Neutrophil (primary cell): ENCODE measurements around the gene MAP3K13.

Experiments
- H3K27ac ChIP-seq: fragments of 200-600 bp; sonication (generic); 2 replicates; pipeline ENCODE4 v1.5.1; 2016; ENCODE audit warnings: mild to moderate bottlenecking, moderate library complexity
- H3K27me3 ChIP-seq: fragments of 200-600 bp; sonication (generic); 2 replicates; pipeline ENCODE4 v1.6.0; 2016; ENCODE audit warnings: mild to moderate bottlenecking
- H3K36me3 ChIP-seq: fragments of 200-600 bp; sonication (generic); 2 replicates; pipeline ENCODE4 v1.5.1; 2017
- H3K4me1 ChIP-seq, 2 experiments: fragments of 200-600 bp in 1 of 2; sonication (generic) in 1 of 2; 1 replicate in 1 of 2; 2 replicates in 1 of 2; pipeline versions ENCODE4 v1.5.1 to v1.6.1; 2013 to 2016; ENCODE audit warnings: low read depth in 1 of 2, low read length in 1 of 2, mild to moderate bottlenecking in 1 of 2, moderate library complexity in 1 of 2; ENCODE audit not compliant: control insufficient read depth in 1 of 2, insufficient read depth in 1 of 2
- H3K4me3 ChIP-seq, 2 experiments: fragments of 200-600 bp in 1 of 2; sonication (generic) in 1 of 2; 1 replicate in 1 of 2; 2 replicates in 1 of 2; pipeline ENCODE4 v1.5.1; 2013 to 2016; ENCODE audit warnings: low read depth in 1 of 2, low read length in 1 of 2, mild to moderate bottlenecking in 1 of 2, moderate library complexity in 1 of 2
- H3K9me3 ChIP-seq: fragments of 200-600 bp; sonication (generic); 2 replicates; pipeline ENCODE4 v1.5.1; 2016
- TF ChIP-seq, protein P1 (sequence below): fragments of 200-600 bp; sonication (generic); IDR thresholded peaks from 2 replicates; pipeline ENCODE4 v1.5.1; 2016; ENCODE audit warnings: antibody characterized with exemption

The MAP3K13 gene

GRCh38 chr3:185517387-185518130, 154.6 kb downstream of the MAP3K13 start:
- peaks cover 28% of the 10 kb centered on the region for H3K27me3 ChIP-seq

DNA sequence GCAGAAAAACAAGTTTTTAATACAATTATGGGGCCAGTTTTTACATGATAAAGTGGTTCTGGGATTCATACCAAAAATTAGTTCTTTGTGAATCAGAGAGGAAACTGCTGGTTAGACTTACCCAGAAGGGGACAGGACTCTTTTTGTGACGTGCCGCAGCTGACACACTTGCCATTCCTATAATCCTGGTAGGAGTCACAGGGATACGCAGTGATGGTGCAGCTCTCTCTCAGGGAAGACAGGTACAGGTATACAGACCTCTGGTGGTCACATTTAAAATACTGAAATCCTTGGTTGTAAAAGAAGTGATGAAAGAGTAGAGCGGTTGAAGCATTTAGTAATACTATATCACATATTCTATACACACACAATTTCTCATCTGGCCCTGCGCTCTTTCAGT, 156.1 kb downstream of the MAP3K13 start:
- TF ChIP-seq, protein P1, sequence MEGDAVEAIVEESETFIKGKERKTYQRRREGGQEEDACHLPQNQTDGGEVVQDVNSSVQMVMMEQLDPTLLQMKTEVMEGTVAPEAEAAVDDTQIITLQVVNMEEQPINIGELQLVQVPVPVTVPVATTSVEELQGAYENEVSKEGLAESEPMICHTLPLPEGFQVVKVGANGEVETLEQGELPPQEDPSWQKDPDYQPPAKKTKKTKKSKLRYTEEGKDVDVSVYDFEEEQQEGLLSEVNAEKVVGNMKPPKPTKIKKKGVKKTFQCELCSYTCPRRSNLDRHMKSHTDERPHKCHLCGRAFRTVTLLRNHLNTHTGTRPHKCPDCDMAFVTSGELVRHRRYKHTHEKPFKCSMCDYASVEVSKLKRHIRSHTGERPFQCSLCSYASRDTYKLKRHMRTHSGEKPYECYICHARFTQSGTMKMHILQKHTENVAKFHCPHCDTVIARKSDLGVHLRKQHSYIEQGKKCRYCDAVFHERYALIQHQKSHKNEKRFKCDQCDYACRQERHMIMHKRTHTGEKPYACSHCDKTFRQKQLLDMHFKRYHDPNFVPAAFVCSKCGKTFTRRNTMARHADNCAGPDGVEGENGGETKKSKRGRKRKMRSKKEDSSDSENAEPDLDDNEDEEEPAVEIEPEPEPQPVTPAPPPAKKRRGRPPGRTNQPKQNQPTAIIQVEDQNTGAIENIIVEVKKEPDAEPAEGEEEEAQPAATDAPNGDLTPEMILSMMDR: no peak
- H3K27ac ChIP-seq: no peak overlapping the region
- H3K9me3 ChIP-seq: no peaks in the 10 kb centered on the region
- peaks cover 35% of the 10 kb centered on the region for H3K27me3 ChIP-seq
- H3K36me3 ChIP-seq: no peaks in the 10 kb centered on the region
- H3K4me3 ChIP-seq: no peak overlapping the region
- H3K4me1 ChIP-seq: no peaks in the 10 kb centered on the region

More at GRCh38 chr3:185517387-185518130, 154.6 kb downstream of the MAP3K13 start:
- H3K36me3 ChIP-seq: no peaks in the 10 kb centered on the region
- H3K9me3 ChIP-seq: no peaks in the 10 kb centered on the region
- H3K4me3 ChIP-seq: no peak overlapping the region
- TF ChIP-seq, protein P1: no peak
- no peak overlapping the region for H3K27ac ChIP-seq
- no peaks in the 10 kb centered on the region for H3K4me1 ChIP-seq

DNA sequence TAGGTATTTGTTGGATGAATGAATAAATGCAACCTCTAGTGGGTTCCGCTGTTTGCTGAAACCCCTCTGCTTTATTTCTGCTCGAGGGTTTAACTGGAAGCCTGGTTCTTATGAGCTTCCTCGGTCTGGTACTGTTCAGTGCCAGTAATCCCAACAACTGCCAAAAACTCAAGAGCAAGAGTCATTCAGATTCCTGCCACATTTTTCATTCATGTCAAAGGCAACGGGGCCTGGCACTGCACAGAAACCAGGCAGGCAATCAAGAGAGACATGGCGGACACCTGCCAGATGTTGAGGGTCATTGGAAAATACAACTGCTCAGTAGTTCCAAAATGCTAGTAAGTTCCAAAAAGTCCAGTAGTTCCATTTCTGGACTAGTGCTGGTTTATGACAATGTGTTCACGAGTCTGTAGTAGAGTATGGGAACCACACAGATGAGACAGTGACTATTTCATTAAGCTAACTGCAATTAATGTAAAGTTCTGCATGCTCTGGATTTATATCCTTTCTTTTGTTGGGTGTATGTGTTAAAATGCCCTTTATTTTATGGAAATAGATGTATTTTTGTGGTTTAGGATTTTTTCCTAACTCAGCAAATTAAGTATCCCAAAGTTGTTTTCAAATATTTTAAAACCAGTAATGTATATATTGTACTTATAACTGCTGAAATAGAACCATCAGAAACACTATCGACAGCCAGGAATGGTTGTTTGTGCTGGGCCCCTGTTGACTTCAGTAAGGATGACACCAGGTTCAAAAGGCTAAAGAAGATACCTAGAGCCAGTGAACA, 158.6 kb downstream of the MAP3K13 start:
- no peaks in the 10 kb centered on the region for H3K9me3 ChIP-seq
- no peaks in the 10 kb centered on the region for H3K4me1 ChIP-seq
- H3K27ac ChIP-seq: no peak overlapping the region
- H3K36me3 ChIP-seq: no peaks in the 10 kb centered on the region
- no peak overlapping the region for H3K4me3 ChIP-seq
- peaks cover 32% of the 10 kb centered on the region for H3K27me3 ChIP-seq
- TF ChIP-seq, protein P1: no peak

GRCh38 chr3:185526349-185526951, 163.5 kb downstream of the MAP3K13 start:
- TF ChIP-seq, protein P1: no peak
- H3K9me3 ChIP-seq: no peaks in the 10 kb centered on the region
- no peaks in the 10 kb centered on the region for H3K36me3 ChIP-seq
- no peak overlapping the region for H3K27ac ChIP-seq
- H3K27me3 ChIP-seq: peaks cover 9% of the 10 kb centered on the region
- no peaks in the 10 kb centered on the region for H3K4me1 ChIP-seq
- H3K4me3 ChIP-seq: no peak overlapping the region

DNA sequence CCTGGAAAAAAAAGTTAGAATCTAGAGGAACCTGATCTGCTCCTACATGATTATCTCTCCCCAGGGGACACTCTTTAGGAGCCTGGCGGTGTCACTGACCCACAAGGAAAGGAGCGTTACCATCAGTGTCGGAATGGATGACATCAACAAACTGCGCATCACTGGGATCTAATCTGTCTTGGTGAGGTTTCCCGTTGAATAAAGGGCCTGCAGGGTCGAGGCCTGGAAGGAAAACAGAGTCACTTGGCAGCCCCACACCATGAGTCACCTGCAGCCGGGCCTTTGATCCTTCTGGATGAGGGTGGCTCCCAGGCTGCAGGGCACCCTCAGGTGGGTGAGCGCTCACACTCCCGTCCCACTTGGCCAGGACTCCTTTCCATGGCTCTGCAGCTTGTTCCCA, 164.4 kb downstream of the MAP3K13 start:
- TF ChIP-seq, protein P1: no peak
- H3K9me3 ChIP-seq: no peaks in the 10 kb centered on the region
- no peak overlapping the region for H3K27ac ChIP-seq
- H3K4me1 ChIP-seq: no peaks in the 10 kb centered on the region
- H3K36me3 ChIP-seq: no peaks in the 10 kb centered on the region
- peaks cover 9% of the 10 kb centered on the region for H3K27me3 ChIP-seq
- no peak overlapping the region for H3K4me3 ChIP-seq
